Panc1 (cell line): Measurements from ENCODE around the gene CBR4.

Source experiments
- CTCF ChIP-seq: fragments of 450-650 bp; IDR thresholded peaks from 2 replicates; pipeline ENCODE4 v1.5.1; 2017; ENCODE audit warnings: mild to moderate bottlenecking
- REST ChIP-seq, 2 experiments: IDR thresholded peaks; 2 replicates each; pipeline ENCODE4 v1.6.1; 2011 to 2012; ENCODE audit warnings: low read depth in 2 of 2, control low read depth in 1 of 2, low read length in 1 of 2, mild to moderate bottlenecking in 1 of 2, moderate library complexity in 1 of 2; ENCODE audit not compliant: insufficient read depth in 1 of 2
- TCF7L2 ChIP-seq: IDR thresholded peaks from 2 replicates; pipeline ENCODE4 v1.6.1; 2011; ENCODE audit warnings: mild to moderate bottlenecking, low read depth, low read length, inconsistent platforms

GRCh38 chr4:169033660-169034059 is 23.6 kb upstream of the CBR4 start:
- TF ChIP-seq CTCF (no peak), TCF7L2 (no peak), REST (IDR thresholded peaks at IDR 0.05; ENCODE audit: insufficient read depth in 1 of 2, low read depth in 2 of 2, low read length in 1 of 2) (no peak)
